Motor neuron (in vitro differentiated cells): ENCODE results near the gene KLK4. TPM values are rescaled to one million over a fixed set of nuclear protein-coding genes. Genes with fewer than 3 reads are reported as not detected.
A peak's percentile ranks its signal among the peaks of the same experiment; 100 is the strongest.

Experiments
- ATAC-seq, 8 experiments: fragments of 200-7000 bp; cut with Tn5 transposase; replicated peaks in 6 of 8; 2 replicates each; pipeline ENCODE4 v1.8.0; 2021; ENCODE audit warnings: mild to moderate bottlenecking in 8 of 8, moderate library complexity in 8 of 8
- H3K27ac ChIP-seq, 2 donors: fragments of 250-450 bp; sonication (Bioruptor Pico); 2 replicates each; pipeline ENCODE4 v1.9.0; 2021; ENCODE audit warnings: antibody characterized with exemption in 2 of 2, mild to moderate bottlenecking in 2 of 2, moderate library complexity in 1 of 2
- H3K4me1 ChIP-seq, 2 donors: fragments of 250-450 bp; sonication (Bioruptor Pico); replicated peaks in 1 of 2; 2 replicates each; pipeline ENCODE4 v1.6.1; 2021; ENCODE audit warnings: antibody characterized with exemption in 2 of 2, mild to moderate bottlenecking in 2 of 2, moderate library complexity in 1 of 2
- H3K4me3 ChIP-seq, 5 donors: fragments of 250-450 bp; sonication (Bioruptor Pico); 2 replicates each; pipeline ENCODE4 v1.9.0; 2021; ENCODE audit warnings: antibody characterized with exemption in 5 of 5, mild to moderate bottlenecking in 5 of 5, moderate library complexity in 4 of 5
- WGBS, 10 experiments: fragments of 450-650 bp; shearing (Covaris generic); methylation state at CpG; one replicate each; pipeline ENCODE4 v1.0.0; 2022; 5-methylcytosine and 5-hydroxymethylcytosine counted together
- in situ Hi-C, 9 experiments: fragments of 400-800 bp; cut with MboI; loops; one replicate each; pipeline ENCODE4 v1.15.0; 2021; ENCODE audit warnings: low sequenced_read_pairs in 9 of 9, low pct_unique_long_range_greater_than_20kb in 2 of 9; ENCODE audit not compliant: unreplicated experiment in 9 of 9
- total RNA-seq, 8 experiments: library from RNA; unstranded; fragments of 300-600 nt; gene quantifications; 2 replicates each; pipeline versions ENCODE4 v1.2.3 to v1.2.4, GENCODE V29; 2022

Gene KLK4
- total RNA-seq, 8 experiments from 2014 or later = 0.38 to 1.5 (median 0.57) TPM; not detected in 2

GRCh38 chr19:50870417-50871089 is 40.6 kb downstream of the KLK4 start:
- in situ Hi-C loops = no loop called here
- Histone ChIP-seq H3K27ac (no peak overlapping the region), H3K4me1 (no peaks in the 10 kb centered on the region), H3K4me3 (no peak overlapping the region)
- 17 to 77% (median 74%) methylated on average over 3 to 11 of the region's 26 CpGs; no CpG with 5 or more reads in 6 of the 10 experiments for WGBS, 10 experiments
- peak in 1 of 8 experiments; percentile 70 for ATAC-seq

- Histone ChIP-seq H3K4me3 (no peak overlapping the region), H3K27ac (no peak overlapping the region), H3K4me1 (no peaks in the 10 kb centered on the region)
- ATAC-seq = no peak
- WGBS, 10 experiments = 7 to 100% (median 59%) methylated on average over 1 to 4 of the region's 4 CpGs
- in situ Hi-C loops = no loop called here
Observed at GRCh38 chr19:50869479-50869878, 41.7 kb downstream of the KLK4 start.

- Histone ChIP-seq H3K27ac (no peak overlapping the region), H3K4me1 (no peaks in the 10 kb centered on the region), H3K4me3 (no peak overlapping the region)
- 0 to 92% (median 47%) methylated on average over 1 to 7 of the region's 7 CpGs; no CpG with 5 or more reads in 1 of the 10 experiments for WGBS, 10 experiments
- in situ Hi-C loops = no loop called here
- no peak for ATAC-seq
Observed at GRCh38 chr19:50861496-50862286, 49.5 kb downstream of the KLK4 start.

- no peaks in the 10 kb centered on the region for H3K4me1 ChIP-seq
- in situ Hi-C loops = no loop called here
- H3K4me3 ChIP-seq = no peak overlapping the region
- WGBS, 10 experiments = 14 to 83% (median 49%) methylated on average over 1 to 5 of the region's 5 CpGs; no CpG with 5 or more reads in 2 of the 10 experiments
- no peak for ATAC-seq
- H3K27ac ChIP-seq = no peak overlapping the region
Observed at GRCh38 chr19:50861010-50861409, 50.2 kb downstream of the KLK4 start.

- H3K27ac ChIP-seq = no peak overlapping the region
- in situ Hi-C loops = no loop called here
- WGBS, 10 experiments = 20 to 88% (median 33%) methylated on average over 1 to 3 of the region's 4 CpGs; no CpG with 5 or more reads in 4 of the 10 experiments
- H3K4me3 ChIP-seq = no peak overlapping the region
- H3K4me1 ChIP-seq = no peaks in the 10 kb centered on the region
- ATAC-seq = no peak
Observed at GRCh38 chr19:50859849-50860248, 51.3 kb downstream of the KLK4 start.

- 0 to 40% methylated on average over 1 of the region's 7 CpGs; no CpG with 5 or more reads in 8 of the 10 experiments for WGBS, 10 experiments
- ATAC-seq = no peak
- no peak overlapping the region for H3K27ac ChIP-seq
- no peak overlapping the region for H3K4me3 ChIP-seq
- no peaks in the 10 kb centered on the region for H3K4me1 ChIP-seq
- in situ Hi-C loops = no loop called here
Observed at GRCh38 chr19:50858886-50859285, 52.3 kb downstream of the KLK4 start.

DNA sequence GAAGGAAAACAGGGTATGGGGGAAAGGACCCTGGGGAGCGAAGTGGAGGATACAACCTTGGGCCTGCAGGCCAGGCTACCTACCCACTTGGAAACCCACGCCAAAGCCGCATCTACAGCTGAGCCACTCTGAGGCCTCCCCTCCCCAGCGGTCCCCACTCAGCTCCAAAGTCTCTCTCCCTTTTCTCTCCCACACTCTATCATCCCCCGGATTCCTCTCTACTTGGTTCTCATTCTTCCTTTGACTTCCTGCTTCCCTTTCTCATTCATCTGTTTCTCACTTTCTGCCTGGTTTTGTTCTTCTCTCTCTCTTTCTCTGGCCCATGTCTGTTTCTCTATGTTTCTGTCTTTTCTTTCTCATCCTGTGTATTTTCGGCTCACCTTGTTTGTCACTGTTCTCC is 53.8 kb downstream of the KLK4 start:
- H3K4me1 ChIP-seq = no peaks in the 10 kb centered on the region
- H3K4me3 ChIP-seq = no peak overlapping the region
- WGBS, 10 experiments = 24 to 78% (median 44%) methylated on average over 1 to 5 of the region's 6 CpGs; no CpG with 5 or more reads in 1 of the 10 experiments
- H3K27ac ChIP-seq = no peak overlapping the region
- in situ Hi-C loops = no loop called here
- no peak for ATAC-seq

Other genes with a start within 250 kb of the KLK4 start
- gene SHANK1, start 191.6 kb downstream of the KLK4 start, total RNA-seq = 10 to 100 TPM in 3 of 8 experiments, 1 to 10 TPM in 5; 1.7 to 22.5 (median 7.2) TPM
- gene CLEC11A, start 188.0 kb downstream of the KLK4 start, total RNA-seq = 10 to 100 TPM in 3 of 8 experiments, 1 to 10 TPM in 5; 1.8 to 42.0 (median 6.9) TPM
- under 1 TPM in 3 of 8 experiments, not detected in 5; 0.11 to 0.41 (median 0.38) TPM for gene GPR32, start 140.9 kb downstream of the KLK4 start, total RNA-seq
- gene ACP4, start 121.0 kb downstream of the KLK4 start, total RNA-seq = under 1 TPM in 1 of 8 experiments, not detected in 7; 0.31 TPM
- gene KLK1, start 87.6 kb downstream of the KLK4 start, total RNA-seq = 1 to 10 TPM in 1 of 8 experiments, under 1 TPM in 5, not detected in 2; 0.25 to 1.6 (median 0.44) TPM
- under 1 TPM in 6 of 8 experiments, not detected in 2; 0.23 to 0.90 (median 0.36) TPM for gene KLK15, start 77.8 kb downstream of the KLK4 start, total RNA-seq
- 1 to 10 TPM in 3 of 8 experiments, under 1 TPM in 3, not detected in 2; 0.60 to 3.2 (median 1.2) TPM for gene KLK3, start 56.5 kb downstream of the KLK4 start, total RNA-seq
- 1 to 10 TPM in 3 of 8 experiments, under 1 TPM in 4, not detected in 1; 0.11 to 3.2 (median 0.81) TPM for gene KLK2, start 38.0 kb downstream of the KLK4 start, total RNA-seq
- gene KLK5, start 41.6 kb upstream of the KLK4 start, total RNA-seq = under 1 TPM in 2 of 8 experiments, not detected in 6; 0.45 to 0.47 TPM
- under 1 TPM in 5 of 8 experiments, not detected in 3; 0.13 to 0.59 (median 0.21) TPM for gene KLK6, start 58.2 kb upstream of the KLK4 start, total RNA-seq
- under 1 TPM in 1 of 8 experiments, not detected in 7; 0.13 TPM for gene KLK7, start 72.5 kb upstream of the KLK4 start, total RNA-seq
- gene KLK8, start 90.2 kb upstream of the KLK4 start, total RNA-seq = not detected
- under 1 TPM; 0.14 to 0.81 (median 0.37) TPM for gene KLK10, start 108.3 kb upstream of the KLK4 start, total RNA-seq
- gene KLK11, start 115.2 kb upstream of the KLK4 start, total RNA-seq = 1 to 10 TPM in 1 of 8 experiments, under 1 TPM in 4, not detected in 3; 0.25 to 1.5 (median 0.46) TPM
- under 1 TPM in 1 of 8 experiments, not detected in 7; 0.43 TPM for gene KLK12, start 123.6 kb upstream of the KLK4 start, total RNA-seq
- 10 to 100 TPM in 1 of 8 experiments, 1 to 10 TPM in 1, under 1 TPM in 2, not detected in 4; 0.38 to 11.3 (median 1.5) TPM for gene KLK13, start 153.7 kb upstream of the KLK4 start, total RNA-seq
- gene KLK14, start 171.5 kb upstream of the KLK4 start, total RNA-seq = under 1 TPM in 5 of 8 experiments, not detected in 3; 0.16 to 0.85 (median 0.46) TPM
- gene CTU1, start 197.0 kb upstream of the KLK4 start, total RNA-seq = 1 to 10 TPM; 1.7 to 4.0 (median 2.5) TPM
- under 1 TPM in 3 of 8 experiments, not detected in 5; 0.09 to 0.33 (median 0.21) TPM for gene SIGLEC9, start 213.5 kb upstream of the KLK4 start, total RNA-seq
- gene SIGLEC7, start 230.9 kb upstream of the KLK4 start, total RNA-seq = 1 to 10 TPM in 1 of 8 experiments, under 1 TPM in 2, not detected in 5; 0.20 to 1.2 (median 0.33) TPM